Measurements from ENCODE around the gene SMYD3. TPM values are rescaled to one million over a fixed set of nuclear protein-coding genes. Genes with fewer than 3 reads are reported as not detected.

The SMYD3 gene
- polyA plus RNA-seq, 12 donors: 7.7 to 11.6 (median 9.9) TPM; not detected in 2

DNA sequence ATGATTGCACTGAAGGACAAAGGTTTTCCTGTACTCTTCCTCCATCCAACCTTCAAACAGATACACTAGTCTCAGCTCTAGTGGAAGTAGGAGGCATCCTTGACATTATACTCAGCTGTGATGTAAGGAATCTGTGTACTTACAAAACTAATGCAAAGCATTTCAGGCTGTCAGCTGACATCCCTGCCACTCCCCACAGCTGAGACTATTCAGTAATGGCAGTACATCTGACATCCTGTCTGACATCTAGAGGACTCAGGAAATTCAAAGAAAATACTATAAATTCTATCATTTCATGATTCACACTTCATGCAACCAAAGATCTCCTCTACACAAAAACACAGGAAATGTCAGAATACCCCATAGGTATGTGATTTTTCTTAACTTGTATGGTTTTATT, 325.8 kb downstream of the SMYD3 start:
- DNase-seq: no peak

DNA sequence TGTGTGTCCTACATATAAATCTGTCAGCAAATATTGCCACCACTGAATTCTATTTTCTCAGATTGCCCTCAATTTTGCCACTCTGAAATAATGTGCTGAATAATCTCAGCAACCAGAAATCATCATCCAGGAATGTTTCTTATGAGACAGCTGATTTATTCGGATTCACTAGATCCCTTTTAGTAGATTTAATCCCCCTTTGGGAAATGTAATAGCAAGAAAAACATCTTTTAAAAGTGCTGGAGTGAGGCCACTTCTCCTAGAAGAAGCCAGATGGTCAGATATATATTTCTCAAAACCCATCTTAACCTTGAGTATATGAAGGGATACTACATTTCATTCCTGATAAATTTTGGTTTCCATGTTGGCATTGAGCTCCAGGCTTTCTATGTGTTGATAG, 327.7 kb downstream of the SMYD3 start:
- no peak for DNase-seq

DNA sequence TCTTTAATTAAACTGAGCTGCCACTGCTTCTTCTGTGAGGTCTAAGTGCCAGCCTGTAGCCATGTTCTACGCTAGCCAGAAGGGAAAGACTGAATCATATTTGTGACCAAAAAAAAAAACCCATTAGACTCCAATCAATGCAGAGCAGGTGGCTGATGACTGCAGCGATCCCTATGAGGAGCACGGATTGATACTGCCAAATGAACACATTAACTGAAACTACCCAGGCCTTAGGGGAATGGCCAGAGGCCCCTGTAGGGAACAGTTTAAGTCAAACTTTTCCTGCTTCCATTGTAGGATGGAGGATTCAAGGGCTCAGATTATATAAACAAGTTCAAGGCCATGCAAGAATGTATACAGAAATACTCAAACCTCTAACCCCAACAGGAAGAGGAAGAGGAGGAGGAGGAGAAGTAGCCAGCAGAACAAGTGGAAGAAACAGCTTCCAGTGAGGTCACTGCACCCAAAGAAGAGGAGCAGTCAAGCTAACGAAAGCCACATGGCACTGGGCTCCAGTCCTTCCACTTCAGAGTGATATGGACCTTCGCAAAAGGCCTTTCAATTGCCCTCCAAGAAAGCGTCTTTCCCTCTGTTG, 328.3 kb downstream of the SMYD3 start:
- DNase-seq: no peak

DNA sequence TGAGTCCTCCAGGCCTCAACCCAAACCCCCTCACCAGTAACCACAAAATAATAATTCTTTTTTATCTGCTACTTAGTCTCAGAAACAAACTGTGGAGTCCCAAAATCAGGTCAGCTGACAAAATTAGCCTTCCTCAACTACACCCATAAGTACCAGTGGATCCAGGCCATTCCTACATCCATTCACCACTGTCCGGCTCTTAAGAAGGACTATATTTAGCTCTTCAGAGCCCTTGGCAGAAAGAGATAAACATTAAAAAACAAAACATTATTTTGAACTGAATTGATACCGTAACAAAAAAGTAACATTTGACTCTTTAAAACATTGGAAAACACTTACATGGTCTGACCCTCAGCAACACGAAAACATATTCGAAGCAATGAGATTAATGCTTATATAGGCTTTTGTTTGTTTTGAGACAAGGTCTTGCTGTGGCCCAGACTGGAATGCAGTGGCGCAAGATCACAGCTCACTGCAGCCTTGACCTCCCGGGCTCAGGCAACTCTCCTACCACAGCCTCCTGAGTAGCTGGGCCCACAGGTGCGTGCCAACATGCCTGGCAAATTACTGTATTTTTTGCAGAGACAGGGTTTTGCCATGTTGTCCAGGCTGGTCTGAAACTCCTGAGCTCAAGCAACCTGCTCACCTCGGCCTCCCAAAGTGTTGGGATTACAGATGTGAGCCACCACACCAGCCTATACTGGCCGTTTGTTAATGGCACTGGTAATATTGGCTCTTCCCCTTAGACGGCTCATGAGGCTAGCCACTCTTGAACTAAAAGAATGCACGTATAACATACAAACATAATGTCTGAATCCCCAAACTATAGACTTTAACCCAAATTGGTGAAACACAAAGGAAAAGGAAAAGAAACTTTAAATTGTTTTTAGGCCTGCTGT, 330.7 kb downstream of the SMYD3 start:
- DNase-seq: no peak

DNA sequence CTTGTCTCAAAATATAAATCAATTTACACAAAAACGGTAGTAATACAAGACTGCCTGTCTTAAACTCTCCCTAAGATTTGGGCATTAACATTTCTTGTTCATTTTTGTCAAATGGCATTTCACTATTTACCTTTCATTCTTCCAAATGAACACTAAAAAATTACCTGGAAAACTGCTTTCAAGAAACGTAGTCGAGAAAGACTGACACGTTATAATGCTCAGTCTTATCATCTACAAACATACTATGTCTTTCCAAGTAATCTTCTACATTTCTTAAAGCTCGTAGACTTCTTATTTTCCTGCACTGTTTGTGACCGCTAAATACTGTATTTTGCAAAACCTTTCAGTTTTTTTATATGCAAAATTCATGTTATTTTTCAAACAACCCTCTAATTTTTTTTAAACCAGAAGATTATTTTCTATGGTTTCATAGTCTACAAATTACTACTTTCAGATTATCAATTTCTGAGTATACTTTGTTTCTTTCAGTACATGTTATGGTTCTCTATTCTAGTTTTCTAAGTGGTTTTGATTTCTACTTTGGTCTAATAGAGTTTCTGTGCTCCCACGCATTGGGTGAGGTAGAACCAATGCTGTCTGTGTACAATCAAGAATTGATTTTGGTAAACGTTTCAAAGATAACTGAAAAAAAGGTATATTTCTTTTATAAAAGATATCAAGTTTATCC, 336.4 kb downstream of the SMYD3 start:
- DNase-seq: no peak

DNA sequence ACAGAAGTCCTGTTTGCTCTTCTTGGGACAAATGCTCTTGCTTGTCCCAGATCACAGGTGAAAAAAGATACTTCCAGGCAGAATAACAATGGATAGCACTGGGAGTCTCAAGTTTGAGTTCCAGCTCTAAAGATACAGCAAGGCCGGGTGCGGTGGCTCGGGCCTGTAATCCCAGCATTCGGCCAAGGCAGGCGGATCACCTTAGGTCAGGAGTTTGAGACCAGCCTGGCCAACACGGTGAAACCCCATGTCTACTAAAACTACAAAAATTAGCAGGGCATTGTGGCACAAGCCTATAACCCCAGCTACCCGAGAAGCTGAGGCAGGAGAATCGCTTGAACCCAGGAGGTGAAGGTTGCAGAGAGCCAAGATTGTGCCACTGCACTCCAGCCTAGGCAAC, 337.6 kb downstream of the SMYD3 start:
- no peak for DNase-seq

DNA sequence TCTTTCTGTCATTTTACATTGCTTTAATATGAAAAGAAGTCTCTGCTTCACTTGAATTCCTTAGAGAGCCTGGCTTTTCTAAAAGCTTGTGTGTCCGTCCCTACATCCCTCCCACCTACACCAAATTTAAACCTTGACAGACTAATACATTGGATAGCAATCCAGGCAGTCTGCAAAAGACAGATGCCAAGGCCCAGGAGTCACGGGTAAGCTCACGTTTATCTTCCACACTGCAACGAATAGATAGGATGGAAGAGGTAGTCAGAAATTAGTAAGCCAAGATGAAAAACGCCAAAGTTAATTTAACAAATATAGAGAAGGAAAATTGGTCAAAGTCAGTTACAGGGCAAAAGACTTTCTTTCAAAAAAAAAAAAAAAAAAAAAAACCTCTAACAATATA, 338.1 kb downstream of the SMYD3 start:
- no peak for DNase-seq

DNA sequence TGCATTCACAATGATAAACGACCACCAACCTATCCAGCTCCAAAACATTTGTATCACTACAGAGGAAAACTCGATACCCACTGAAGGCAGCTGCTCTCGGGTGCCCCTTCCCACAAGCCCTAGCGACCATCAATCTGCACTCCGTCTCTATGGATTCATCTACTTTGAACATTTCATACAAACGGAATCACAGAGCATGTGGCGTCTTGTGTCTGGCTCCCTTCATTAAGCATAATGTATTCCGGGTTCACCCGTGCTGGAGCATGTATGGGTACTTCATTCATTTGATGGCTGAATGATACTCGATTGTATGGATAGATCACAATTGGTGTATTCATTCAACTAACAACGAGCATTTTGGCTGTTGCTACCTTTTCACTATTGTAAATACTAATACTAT, 340.2 kb downstream of the SMYD3 start:
- no peak for DNase-seq

DNA sequence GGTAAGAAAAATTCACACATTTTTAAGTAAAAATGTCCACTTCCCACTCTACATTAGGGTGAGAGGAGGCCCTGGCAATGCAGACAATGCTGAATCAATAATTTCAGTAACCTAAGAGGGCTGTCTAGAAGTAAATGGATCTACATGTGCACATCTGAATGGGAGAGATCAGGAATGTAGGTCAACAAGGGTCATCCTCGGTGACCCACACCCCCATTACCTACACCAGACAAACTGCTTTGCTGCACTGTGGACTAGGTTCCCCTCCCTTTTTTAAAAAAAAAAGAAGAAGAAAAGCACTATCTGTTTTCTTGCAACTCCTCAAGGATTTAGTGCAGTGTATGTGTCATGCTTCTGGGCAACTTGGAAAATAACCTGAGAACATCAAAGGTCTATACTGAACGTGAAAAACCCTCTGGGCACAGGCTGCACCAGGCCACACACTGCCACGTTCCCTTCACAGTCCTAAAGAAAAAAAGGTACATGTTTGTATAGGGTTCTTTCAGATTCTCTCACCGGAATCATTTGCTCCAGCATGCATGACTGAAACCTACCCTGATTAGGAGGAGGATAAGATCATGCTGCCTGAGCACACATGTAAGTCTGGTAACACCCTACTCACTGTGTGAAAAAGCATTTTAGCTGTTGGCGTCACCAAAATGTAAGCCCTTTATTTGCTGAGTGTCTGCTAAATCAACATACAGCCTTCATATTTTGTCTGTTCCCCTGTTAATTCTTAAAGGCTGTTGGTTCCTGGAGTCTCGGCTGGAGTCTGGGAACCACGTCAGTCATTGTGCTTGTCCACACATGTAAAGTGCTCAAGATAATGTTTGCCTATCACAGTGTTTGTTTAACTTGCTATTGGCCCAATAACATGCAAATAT, 341.0 kb downstream of the SMYD3 start:
- no peak for DNase-seq

DNA sequence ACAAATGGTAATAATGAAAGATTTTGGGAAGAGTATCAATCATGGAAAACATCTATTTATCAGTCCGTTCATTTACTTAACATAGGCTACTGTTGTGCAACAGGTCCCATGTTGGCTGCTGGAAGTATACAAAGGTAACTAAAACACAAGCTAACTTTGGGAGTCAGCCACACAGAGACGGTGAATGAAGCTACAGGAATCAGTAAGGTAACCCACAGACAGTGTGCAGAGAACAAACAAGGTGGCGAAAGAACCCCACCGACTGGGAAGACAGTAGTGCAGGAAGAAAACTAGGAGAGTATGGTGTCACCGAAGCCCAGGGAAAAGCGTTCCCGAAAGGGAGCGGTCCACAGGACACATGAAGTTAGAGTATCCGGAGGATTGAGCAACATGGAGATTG, 342.3 kb downstream of the SMYD3 start:
- DNase-seq: no peak

DNA sequence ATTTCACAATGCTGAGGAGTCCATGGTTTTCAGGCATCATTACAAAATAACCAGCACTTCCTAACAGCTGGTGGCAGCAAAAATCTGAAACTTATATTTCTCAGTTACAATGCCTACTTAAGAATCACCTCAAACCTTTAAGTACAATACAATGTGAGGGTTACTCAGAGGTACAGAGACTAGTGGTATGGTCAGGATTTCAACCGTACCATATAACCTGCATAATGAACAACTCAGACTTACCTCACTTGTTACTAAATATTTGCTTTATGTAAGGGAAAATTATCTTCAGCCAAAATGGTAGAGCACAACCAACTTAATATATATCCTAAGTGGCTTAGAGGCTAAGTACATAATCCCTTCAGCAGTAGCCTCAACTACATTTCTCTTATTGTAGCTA, 344.5 kb downstream of the SMYD3 start:
- DNase-seq: no peak

DNA sequence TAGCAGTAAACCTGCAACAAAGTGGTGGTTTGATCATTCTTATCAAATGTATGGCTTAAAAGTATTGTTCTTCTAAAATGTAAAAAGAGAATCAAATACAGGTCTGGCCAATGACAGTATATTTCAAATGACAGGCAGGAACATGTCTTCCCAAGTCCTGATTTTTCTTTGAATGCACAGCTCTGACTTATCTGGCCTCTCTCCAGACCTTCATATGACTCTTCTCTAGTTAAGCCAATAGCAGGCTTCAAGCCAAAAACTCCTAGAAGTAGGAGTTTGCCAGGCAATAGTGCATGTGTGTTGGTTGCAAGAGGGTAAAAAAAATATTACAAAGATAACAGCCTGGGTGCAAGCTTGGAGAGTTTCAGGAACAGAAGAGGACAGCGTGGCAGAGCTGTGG, 345.5 kb downstream of the SMYD3 start:
- DNase-seq: no peak

DNA sequence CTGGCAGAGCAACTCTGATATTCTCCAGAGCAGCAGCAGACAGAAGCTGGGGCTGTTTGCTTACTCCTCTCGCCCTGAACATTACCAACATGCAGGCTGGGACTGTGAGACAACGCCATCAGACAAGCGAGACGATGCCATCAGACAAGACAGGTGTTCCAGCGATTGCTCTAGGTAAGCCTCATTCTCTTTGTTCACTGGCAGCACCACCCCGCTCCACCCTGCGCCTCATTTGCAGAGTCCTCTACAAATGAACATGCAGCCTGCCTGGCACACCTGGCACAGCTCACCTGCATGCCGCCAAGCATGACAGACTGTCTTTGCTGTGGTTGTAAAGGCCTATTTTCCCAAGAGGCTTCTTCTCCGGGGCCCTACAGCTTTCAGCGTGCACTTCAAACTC, 346.2 kb downstream of the SMYD3 start:
- no peak for DNase-seq

DNA sequence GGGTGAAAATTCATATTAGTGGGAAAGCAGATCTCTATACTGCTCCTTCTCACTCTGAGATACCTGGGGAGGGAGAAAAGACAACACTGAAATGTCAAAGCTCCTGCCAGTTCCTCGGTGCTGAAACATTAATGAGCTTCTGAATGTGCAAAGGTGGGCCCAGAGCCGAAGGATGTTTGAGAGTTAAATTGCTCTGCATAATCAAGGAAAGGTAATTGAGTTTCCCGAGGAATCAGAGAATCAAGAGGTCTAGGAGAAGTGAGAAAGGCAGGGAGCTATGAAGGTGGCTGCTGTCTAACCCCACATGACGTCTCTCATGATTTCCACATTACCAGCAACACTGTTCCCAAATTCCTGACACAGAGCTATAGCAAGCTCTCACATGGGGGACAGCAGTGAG, 346.7 kb downstream of the SMYD3 start:
- DNase-seq: no peak

DNA sequence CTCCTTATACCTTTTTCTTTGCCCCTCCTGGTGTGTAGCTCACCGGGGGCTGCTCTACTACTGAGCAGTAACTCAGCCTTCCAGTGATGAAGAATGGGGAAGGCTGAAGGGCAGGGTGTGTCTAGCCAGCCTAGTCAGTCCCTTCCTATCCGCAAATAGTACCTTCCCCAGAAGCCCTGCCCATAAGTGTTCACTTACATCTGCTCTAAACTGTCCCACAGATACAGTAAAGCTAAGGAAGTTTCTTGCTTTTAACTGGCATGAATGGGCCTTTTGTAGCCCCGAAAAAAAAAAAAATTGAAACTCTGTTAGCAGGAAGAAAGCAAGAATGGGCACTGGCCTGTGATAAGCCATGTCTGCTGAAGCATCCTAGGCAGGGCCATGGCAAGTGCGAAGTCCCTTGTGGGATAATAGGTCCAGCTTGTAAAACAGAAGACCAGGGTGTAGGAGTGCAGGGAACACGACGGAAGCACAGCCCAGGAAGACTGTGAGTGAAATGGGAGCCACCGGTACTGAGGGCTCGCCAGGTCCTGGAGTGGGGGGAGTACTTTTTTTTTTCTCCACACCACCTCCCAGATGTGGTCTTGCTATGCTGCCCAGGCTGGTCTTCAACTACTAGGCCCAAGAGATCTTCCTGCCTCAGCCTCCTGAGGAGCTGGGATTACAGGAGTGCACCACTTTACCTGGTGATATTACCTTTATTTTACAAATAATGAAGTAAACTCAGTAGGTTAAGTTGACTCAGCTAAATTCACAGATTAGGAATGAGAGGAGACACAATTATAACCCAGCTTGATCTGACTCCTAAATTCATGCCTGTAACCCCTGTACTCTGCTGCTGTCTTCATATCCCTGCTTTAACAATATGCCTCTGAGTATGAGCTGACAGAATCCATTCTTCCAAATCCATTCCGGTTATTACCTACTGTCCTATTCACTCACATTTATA, 347.5 kb downstream of the SMYD3 start:
- DNase-seq: no peak

DNA sequence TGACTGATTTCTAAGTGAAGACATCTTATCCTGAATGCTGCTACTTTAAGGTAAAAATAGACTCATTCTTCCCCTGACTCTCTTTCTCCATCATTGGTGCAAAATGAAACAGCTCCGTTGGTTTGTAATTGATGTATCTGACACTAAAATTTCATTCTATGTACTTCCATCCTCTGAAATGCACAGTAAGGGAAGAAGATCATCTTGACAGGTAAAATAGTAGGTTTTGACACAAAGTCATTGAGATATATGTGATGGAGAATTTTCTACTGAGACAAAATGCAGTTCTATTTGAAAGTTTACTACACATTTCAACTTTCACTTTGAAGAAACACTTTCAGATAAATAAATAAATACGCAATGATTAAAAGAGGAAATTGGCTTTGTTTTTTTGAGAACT, 348.9 kb downstream of the SMYD3 start:
- DNase-seq: no peak

DNA sequence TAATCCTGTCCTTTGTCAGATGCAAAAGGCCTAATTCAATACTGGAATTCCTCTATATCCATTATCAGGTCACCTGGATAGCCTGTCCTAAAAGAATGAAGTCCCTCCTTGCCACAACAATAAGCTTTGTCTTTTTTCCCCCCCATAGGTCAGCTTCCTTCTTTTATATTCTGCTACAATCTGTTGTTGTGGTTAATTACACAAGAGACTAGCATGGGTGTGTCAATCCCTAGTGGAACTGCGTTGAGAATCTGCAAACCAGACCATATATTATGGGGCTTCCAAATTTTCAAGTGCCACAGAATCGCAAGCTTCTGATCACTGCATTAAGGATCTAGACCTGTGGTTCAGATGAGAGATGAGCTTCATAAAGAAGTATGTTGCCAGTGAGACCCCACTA, 349.6 kb downstream of the SMYD3 start:
- no peak for DNase-seq

DNA sequence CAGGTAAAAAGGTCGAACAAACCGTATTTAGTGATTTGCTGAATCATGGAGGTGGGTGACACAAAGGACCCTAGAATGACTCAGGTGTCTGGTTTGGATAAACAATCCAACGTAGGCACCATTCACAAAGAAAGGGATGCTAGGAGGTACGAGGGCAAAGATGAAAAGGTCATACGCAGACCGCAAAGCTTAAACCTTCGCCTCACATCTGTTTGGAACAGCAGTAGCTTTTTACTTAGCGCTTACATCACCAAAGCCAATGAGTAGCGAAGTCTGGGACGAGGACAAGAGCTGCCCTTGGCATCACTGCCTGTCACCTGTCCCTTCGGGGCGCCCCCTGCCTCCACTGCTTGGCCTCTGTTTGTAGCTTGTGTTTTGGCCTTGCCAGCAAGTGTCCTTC, 350.2 kb downstream of the SMYD3 start:
- no peak for DNase-seq

DNA sequence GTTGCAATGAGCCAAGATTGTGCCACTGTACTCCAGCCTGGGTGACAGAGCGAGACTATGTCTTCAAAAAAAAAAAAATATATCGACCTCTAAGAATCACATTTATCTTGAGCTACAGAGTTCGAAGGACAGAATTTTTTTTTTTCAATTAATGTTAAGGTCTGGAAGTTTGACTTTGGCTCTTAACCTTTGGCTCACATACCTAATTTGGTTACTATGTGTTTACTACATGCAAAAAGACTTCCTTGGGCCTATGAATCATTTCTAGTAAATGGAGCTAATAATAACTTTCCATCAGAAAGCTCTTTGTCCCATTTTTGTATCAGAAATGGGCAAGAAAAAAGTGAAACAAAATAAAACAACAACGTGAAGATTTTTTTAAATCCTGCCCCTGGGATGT, 351.2 kb downstream of the SMYD3 start:
- no peak for DNase-seq

DNA sequence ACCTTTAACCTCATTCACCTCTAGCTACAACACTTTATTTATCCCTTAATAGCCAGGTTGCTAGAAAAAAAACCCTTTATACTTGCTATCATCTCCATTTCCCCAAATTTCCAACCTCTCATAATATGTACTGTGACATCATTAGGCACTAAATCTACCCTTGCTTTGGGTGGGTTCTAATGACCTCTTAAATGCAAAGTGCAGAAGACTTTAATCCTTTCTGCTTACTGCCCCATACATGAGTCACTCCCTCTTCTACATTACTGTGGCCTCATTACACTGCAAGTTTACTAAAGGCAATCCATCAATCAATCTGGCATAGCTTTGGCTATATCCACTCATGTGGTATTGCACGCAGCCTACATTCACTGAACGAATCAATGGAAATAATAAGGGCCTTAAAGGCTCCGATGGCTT, 353.3 kb downstream of the SMYD3 start:
- no peak for DNase-seq

DNA sequence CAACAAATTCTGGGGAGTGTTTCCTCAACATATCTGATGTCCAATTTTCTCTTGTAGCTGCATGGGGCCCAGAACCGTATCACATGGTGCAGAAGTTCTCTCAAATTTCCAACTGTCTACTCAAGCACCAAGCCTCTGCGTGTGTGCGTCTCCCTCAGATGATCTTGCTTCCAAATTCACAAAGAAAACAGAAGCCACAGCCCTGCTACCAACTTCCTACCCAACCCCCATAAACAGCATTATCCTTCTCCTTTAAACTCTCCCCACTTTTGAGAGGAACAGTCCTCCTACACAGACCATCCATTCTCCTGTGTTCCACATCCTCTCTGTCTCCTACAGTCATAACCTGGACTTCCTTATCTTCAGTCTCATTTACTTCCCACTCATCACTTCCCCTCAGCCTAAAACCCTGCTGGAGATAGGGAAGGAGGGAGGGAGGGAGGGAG, 354.1 kb downstream of the SMYD3 start:
- DNase-seq: no peak
